NCI-H526 treated with DMSO at 0.1 percent for 48 hours (cell line): Measurements from ENCODE around the gene DPM2.
A peak's percentile ranks its signal among the peaks of the same experiment; 100 is the strongest.

ENCODE experiments used
- DNase-seq: peaks from one replicate; lab custom pipeline; 2025; lab: John Stamatoyannopoulos, UW

DPM2 gene

GRCh38 chr9:127955294-127956015 is 17.8 kb upstream of the DPM2 start:
- peak; percentile 67 for DNase-seq

GRCh38 chr9:127954831-127955293 is 17.2 kb upstream of the DPM2 start:
- no peak for DNase-seq

GRCh38 chr9:127953768-127954505 is 16.3 kb upstream of the DPM2 start:
- no peak for DNase-seq

- DNase-seq = no peak
These were observed 15.5 kb upstream of the DPM2 start for GRCh38 chr9:127953154-127953553.

GRCh38 chr9:127950513-127951289 is 13.0 kb upstream of the DPM2 start:
- DNase-seq = peak; percentile 9

- DNase-seq = no peak
These were observed 12.3 kb upstream of the DPM2 start for GRCh38 chr9:127949827-127950512.

GRCh38 chr9:127947841-127948710 is 10.4 kb upstream of the DPM2 start:
- no peak for DNase-seq

GRCh38 chr9:127946728-127947127 is 9.1 kb upstream of the DPM2 start:
- no peak for DNase-seq

GRCh38 chr9:127945942-127946341 is 8.3 kb upstream of the DPM2 start:
- no peak for DNase-seq

GRCh38 chr9:127945338-127945737 is 7.7 kb upstream of the DPM2 start:
- no peak for DNase-seq

GRCh38 chr9:127944586-127945218 is 7.0 kb upstream of the DPM2 start:
- no peak for DNase-seq

- peak; percentile 71 for DNase-seq
These were observed 6.1 kb upstream of the DPM2 start for GRCh38 chr9:127943731-127944144.

GRCh38 chr9:127943011-127943662 is 5.5 kb upstream of the DPM2 start:
- DNase-seq = no peak

- no peak for DNase-seq
These were observed 4.8 kb upstream of the DPM2 start for GRCh38 chr9:127942216-127943010.

- DNase-seq = no peak
These were observed 4.2 kb upstream of the DPM2 start for GRCh38 chr9:127941961-127942215.

- no peak for DNase-seq
These were observed 3.7 kb upstream of the DPM2 start for GRCh38 chr9:127941062-127941960.

GRCh38 chr9:127940593-127940992 is 2.9 kb upstream of the DPM2 start:
- DNase-seq = no peak

- DNase-seq = no peak
These were observed 640 bp upstream of the DPM2 start for GRCh38 chr9:127938298-127938690.

- DNase-seq = no peak
These were observed 632 bp downstream of the DPM2 start for GRCh38 chr9:127937056-127937387.
